ENCODE measurements around the gene ZNF664.

GRCh38 chr12:123957196-123957595 is 15.8 kb upstream of the ZNF664 start:
- TF ChIP-seq CTCF (IDR thresholded peaks at IDR 0.05): no peak
- TF ChIP-seq POLR2A (IDR thresholded peaks at IDR 0.05): no peak
